Body of pancreas (tissue), 4 donors: Measurements from ENCODE around the gene TIMM17A. TPM values are rescaled to one million over a fixed set of nuclear protein-coding genes. Genes with fewer than 3 reads are reported as not detected.

ENCODE experiments used
- ATAC-seq: fragments of 150-250 bp; one replicate; pipeline ENCODE4 v1.9.1; 2016
- DNase-seq, 4 donors: peaks; one replicate each; pipeline ENCODE4 v3.0.0-alpha.2; 2019
- H3K27ac ChIP-seq, 4 donors: fragments of 200-600 bp; sonication (generic); 1 replicate in 3 of 4; 2 replicates in 1 of 4; pipeline versions ENCODE4 v1.5.1 to v1.6.1; 2016 to 2019; ENCODE audit warnings: mild to moderate bottlenecking in 1 of 4, mixed read lengths in 1 of 4, moderate library complexity in 1 of 4
- H3K27me3 ChIP-seq, 2 donors: fragments of 200-600 bp; sonication (generic); one replicate each; pipeline ENCODE4 v1.6.0; 2016; ENCODE audit warnings: mild to moderate bottlenecking in 1 of 2
- H3K36me3 ChIP-seq, 2 donors: fragments of 200-600 bp; sonication (generic); replicated peaks in 1 of 2; 2 replicates each; pipeline ENCODE4 v1.5.1; 2016; ENCODE audit warnings: low read depth in 2 of 2; ENCODE audit not compliant: insufficient read depth in 1 of 2
- H3K4me1 ChIP-seq: fragments of 200-600 bp; sonication (generic); one replicate; pipeline ENCODE4 v1.6.0; 2016
- H3K4me3 ChIP-seq, 2 donors: fragments of 200-600 bp; sonication (generic); 1 replicate in 1 of 2; 2 replicates in 1 of 2; pipeline ENCODE4 v1.5.1; 2016 to 2019
- H3K9me3 ChIP-seq, 3 donors: fragments of 200-600 bp; sonication (generic); 1 replicate in 2 of 3; 2 replicates in 1 of 3; pipeline ENCODE4 v1.5.1; 2016
- CTCF ChIP-seq, 7 experiments: fragments of 450-650 bp in 4 of 7; fragments of 200-600 bp in 3 of 7; sonication (generic) in 3 of 7; IDR thresholded peaks; one replicate each; pipeline ENCODE4 v1.5.1; 2016 to 2019; ENCODE audit warnings: antibody characterized with exemption in 7 of 7
- POLR2A ChIP-seq, 3 donors: fragments of 450-650 bp; IDR thresholded peaks; one replicate each; pipeline ENCODE4 v1.6.1; 2016; ENCODE audit warnings: antibody characterized with exemption in 3 of 3, mild to moderate bottlenecking in 2 of 3
- WGBS, 2 donors: methylation state at CpG; one replicate each; pipeline ENCODE4 v1.1.5; 2017; 5-methylcytosine and 5-hydroxymethylcytosine counted together
- intact Hi-C: fragments of 100-400 bp; cut with DNase I; formaldehyde crosslinking; loops from one replicate; pipeline ENCODE4 v1.15.1; 2023
- total RNA-seq, 2 donors: library from RNA; depleted of rRNA; stranded (reverse); fragments of >200 nt; gene quantifications; one replicate each; pipeline ENCODE4 v1.1.0, GENCODE V29; 2016

TIMM17A gene
- total RNA-seq, 2 donors from 2014 or later: 20.2 to 25.4 TPM

GRCh38 chr1:201912832-201913231 is 42.5 kb upstream of the TIMM17A start:
- intact Hi-C loops: no loop called here
- Histone ChIP-seq H3K27ac (no peak overlapping the region), H3K27me3 (no peaks in the 10 kb centered on the region), H3K36me3 (no peaks in the 10 kb centered on the region), H3K4me3 (no peak overlapping the region), H3K4me1 (no peaks in the 10 kb centered on the region), H3K9me3 (no peaks in the 10 kb centered on the region)
- no peak for TF ChIP-seq CTCF (IDR thresholded peaks at IDR 0.05)
- TF ChIP-seq POLR2A (IDR thresholded peaks at IDR 0.05): no peak
- DNase-seq (no peak), ATAC-seq (no peak)
- WGBS, 2 donors: 60 to 61% methylated on average over 5 of the region's 5 CpGs

- no peak for ATAC-seq
- TF ChIP-seq POLR2A (IDR thresholded peaks at IDR 0.05) (no peak), CTCF (IDR thresholded peaks at IDR 0.05) (no peak)
- intact Hi-C loops: no loop called here
- Histone ChIP-seq H3K27ac (no peak overlapping the region), H3K4me3 (no peak overlapping the region), H3K27me3 (no peaks in the 10 kb centered on the region), H3K36me3 (no peaks in the 10 kb centered on the region), H3K4me1 (no peaks in the 10 kb centered on the region), H3K9me3 (no peaks in the 10 kb centered on the region)
- 69 to 74% methylated on average over 13 to 14 of the region's 14 CpGs for WGBS, 2 donors
- DNase-seq: no peak
Observed at GRCh38 chr1:201914456-201915235, 40.7 kb upstream of the TIMM17A start.

GRCh38 chr1:201916649-201917249 is 38.6 kb upstream of the TIMM17A start:
- Histone ChIP-seq H3K4me1 (no peaks in the 10 kb centered on the region), H3K36me3 (no peaks in the 10 kb centered on the region), H3K27me3 (no peaks in the 10 kb centered on the region), H3K9me3 (no peaks in the 10 kb centered on the region), H3K4me3 (no peak overlapping the region), H3K27ac (peak overlapping the region in 2 of 4 donors; percentile 10 to 37)
- WGBS, 2 donors: 34 to 36% methylated on average over 11 of the region's 11 CpGs
- intact Hi-C loops: no loop called here
- DNase-seq (peak; percentile 32 to 71 (median 63)), ATAC-seq (peak; percentile 28)
- TF ChIP-seq CTCF (IDR thresholded peaks at IDR 0.05) (no peak), POLR2A (IDR thresholded peaks at IDR 0.05) (no peak)

GRCh38 chr1:201917362-201918033 is 37.8 kb upstream of the TIMM17A start:
- Histone ChIP-seq H3K27me3 (no peaks in the 10 kb centered on the region), H3K4me3 (no peak overlapping the region), H3K36me3 (no peaks in the 10 kb centered on the region), H3K9me3 (no peaks in the 10 kb centered on the region), H3K4me1 (no peaks in the 10 kb centered on the region), H3K27ac (peak overlapping the region in 2 of 4 donors; percentile 30 to 37)
- DNase-seq: peak in 1 of 4 donors; percentile 48
- no peak for TF ChIP-seq POLR2A (IDR thresholded peaks at IDR 0.05)
- no peak for TF ChIP-seq CTCF (IDR thresholded peaks at IDR 0.05)
- intact Hi-C loops: no loop called here
- peak; percentile 49 for ATAC-seq
- 75 to 80% methylated on average over 5 to 7 of the region's 7 CpGs for WGBS, 2 donors
